GM12891 (cell line): ENCODE data around the gene DDX31.
A peak's percentile ranks its signal among the peaks of the same experiment; 100 is the strongest.

ENCODE experiments used
- DNase-seq: peaks from one replicate; pipeline ENCODE4 v3.0.0; 2011; ENCODE audit warnings: low spot score; ENCODE audit not compliant: insufficient read length
- FAIRE-seq: peaks from 2 replicates; lab custom pipeline; 2011; peaks lifted over from hg19 to GRCh38; lab: Jason Lieb, UNC
- PAX5 ChIP-seq: IDR thresholded peaks from 2 replicates; pipeline ENCODE4 v1.6.1; 2011; ENCODE audit warnings: low read length, moderate library complexity, mild to moderate bottlenecking; ENCODE audit not compliant: insufficient read depth, severe bottlenecking
- POLR2A ChIP-seq: IDR thresholded peaks from 2 replicates; pipeline ENCODE4 v1.6.1; 2011; ENCODE audit warnings: low read depth, low read length, control low read depth
- POLR2AphosphoS5 ChIP-seq: IDR thresholded peaks from 2 replicates; pipeline ENCODE4 v1.6.1; 2011; ENCODE audit warnings: low read depth, low read length, control low read depth
- POU2F2 ChIP-seq: IDR thresholded peaks from 2 replicates; pipeline ENCODE4 v1.6.1; 2011; ENCODE audit warnings: low read depth, mild to moderate bottlenecking, control low read depth, low read length, moderate library complexity
- SPI1 ChIP-seq: IDR thresholded peaks from 2 replicates; pipeline ENCODE4 v1.6.1; 2011; ENCODE audit warnings: low read depth, low read length, control low read depth
- TAF1 ChIP-seq: IDR thresholded peaks from 2 replicates; pipeline ENCODE4 v1.6.1; 2011; ENCODE audit warnings: low read depth, low read length, control low read depth

Gene DDX31

DNA sequence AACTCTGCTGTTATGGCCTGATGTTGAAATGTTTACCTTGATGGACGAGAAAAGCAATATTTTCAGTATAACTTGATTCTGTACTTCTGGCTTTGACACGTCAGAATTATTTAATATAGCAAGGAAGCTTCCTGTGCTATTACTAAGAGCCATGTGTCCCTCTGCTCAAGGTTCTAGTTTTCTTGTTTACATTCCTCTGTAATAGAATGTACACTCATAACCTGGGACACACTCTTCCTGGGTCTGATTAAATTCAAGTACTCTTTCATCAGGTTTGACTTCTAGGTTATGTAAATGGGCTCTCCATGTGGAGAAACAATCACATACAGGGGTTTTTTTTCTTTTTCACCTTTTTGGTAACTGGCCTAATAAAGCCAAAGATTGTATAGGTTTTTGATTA lies 33.6 kb upstream of the DDX31 start:
- no peak for FAIRE-seq
- no peak for DNase-seq
- TF ChIP-seq POU2F2, result no peak
- TF ChIP-seq TAF1, result no peak
- TF ChIP-seq SPI1, result no peak
- TF ChIP-seq PAX5, result no peak
- TF ChIP-seq POLR2AphosphoS5, result no peak
- no peak for TF ChIP-seq POLR2A

- FAIRE-seq (no peak), DNase-seq (no peak)
- no peak for TF ChIP-seq POU2F2
- TF ChIP-seq POLR2AphosphoS5, result no peak
- no peak for TF ChIP-seq SPI1
- TF ChIP-seq TAF1, result no peak
- no peak for TF ChIP-seq PAX5
- no peak for TF ChIP-seq POLR2A
Measured at GRCh38 chr9:132702254-132702653, 32.5 kb upstream of the DDX31 start.

DNA sequence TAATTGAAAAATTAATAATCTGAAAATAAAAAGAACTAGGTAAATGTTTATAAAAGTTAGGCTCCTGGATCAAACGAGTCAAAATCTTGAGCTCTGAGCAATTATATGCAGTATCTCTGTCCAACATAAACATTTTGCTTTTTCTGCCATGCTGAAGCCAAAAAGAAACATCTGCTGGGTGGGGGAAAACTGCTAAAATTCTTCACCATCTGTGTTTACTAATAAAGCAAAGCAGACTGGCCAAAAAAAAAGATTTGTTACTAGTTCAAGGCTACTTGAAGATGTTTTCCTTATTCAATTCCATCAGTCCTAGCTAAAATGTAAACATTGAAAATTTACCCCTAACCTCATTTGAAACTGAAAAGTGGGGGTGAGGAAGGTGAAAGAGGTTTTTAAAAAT lies 30.2 kb upstream of the DDX31 start:
- DNase-seq (no peak), FAIRE-seq (no peak)
- TF ChIP-seq SPI1 (no peak), PAX5 (no peak), POLR2AphosphoS5 (no peak), TAF1 (no peak), POU2F2 (no peak)

- DNase-seq (no peak), FAIRE-seq (no peak)
- TF ChIP-seq TAF1 (no peak), POLR2AphosphoS5 (no peak), POU2F2 (no peak), PAX5 (no peak), POLR2A (no peak), SPI1 (no peak)
Measured at GRCh38 chr9:132698989-132699388, 29.2 kb upstream of the DDX31 start.

DNA sequence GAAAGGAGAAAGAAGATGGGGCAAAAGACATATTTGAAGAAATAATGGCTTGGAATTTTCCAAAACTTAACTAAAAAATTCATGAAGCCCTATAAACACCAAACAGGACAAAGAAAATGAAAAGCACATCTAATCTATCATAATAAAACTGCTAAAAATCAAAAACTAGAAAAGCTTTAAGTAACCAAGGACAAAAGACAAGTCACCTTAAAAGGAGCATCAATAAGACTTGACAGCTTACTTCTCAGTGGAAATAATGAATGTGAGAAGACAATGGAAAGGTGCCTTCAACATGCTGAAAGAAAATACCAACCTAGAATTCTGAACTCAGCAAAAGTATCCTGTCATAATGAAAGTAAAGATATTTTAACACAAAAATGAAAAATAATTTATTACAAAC lies 27.4 kb upstream of the DDX31 start:
- FAIRE-seq (no peak), DNase-seq (no peak)
- TF ChIP-seq POLR2AphosphoS5 (no peak), POU2F2 (no peak), PAX5 (no peak), TAF1 (no peak), POLR2A (no peak)

- DNase-seq (no peak), FAIRE-seq (no peak)
- no peak for TF ChIP-seq POU2F2
- TF ChIP-seq SPI1, result peak; percentile 34; the same call in 1 of the 2 replicates
Measured at GRCh38 chr9:132694144-132694543, 24.4 kb upstream of the DDX31 start.

- FAIRE-seq, result no peak
- TF ChIP-seq PAX5 (no peak), SPI1 (0 out of 2 replicates have a peak, but pooled peaks have one; percentile 9)
- DNase-seq, result no peak
Measured at GRCh38 chr9:132690696-132691095, 20.9 kb upstream of the DDX31 start.

GRCh38 chr9:132683873-132684272 lies 14.1 kb upstream of the DDX31 start:
- FAIRE-seq, result no peak
- no peak for TF ChIP-seq TAF1
- no peak for TF ChIP-seq POLR2A
- TF ChIP-seq SPI1, result no peak
- no peak for TF ChIP-seq POU2F2
- no peak for TF ChIP-seq POLR2AphosphoS5
- no peak for TF ChIP-seq PAX5
- no peak for DNase-seq

GRCh38 chr9:132681561-132681960 lies 11.8 kb upstream of the DDX31 start:
- FAIRE-seq (no peak), DNase-seq (no peak)
- no peak for TF ChIP-seq POLR2AphosphoS5
- TF ChIP-seq PAX5, result no peak
- no peak for TF ChIP-seq TAF1
- TF ChIP-seq POU2F2, result no peak

DNA sequence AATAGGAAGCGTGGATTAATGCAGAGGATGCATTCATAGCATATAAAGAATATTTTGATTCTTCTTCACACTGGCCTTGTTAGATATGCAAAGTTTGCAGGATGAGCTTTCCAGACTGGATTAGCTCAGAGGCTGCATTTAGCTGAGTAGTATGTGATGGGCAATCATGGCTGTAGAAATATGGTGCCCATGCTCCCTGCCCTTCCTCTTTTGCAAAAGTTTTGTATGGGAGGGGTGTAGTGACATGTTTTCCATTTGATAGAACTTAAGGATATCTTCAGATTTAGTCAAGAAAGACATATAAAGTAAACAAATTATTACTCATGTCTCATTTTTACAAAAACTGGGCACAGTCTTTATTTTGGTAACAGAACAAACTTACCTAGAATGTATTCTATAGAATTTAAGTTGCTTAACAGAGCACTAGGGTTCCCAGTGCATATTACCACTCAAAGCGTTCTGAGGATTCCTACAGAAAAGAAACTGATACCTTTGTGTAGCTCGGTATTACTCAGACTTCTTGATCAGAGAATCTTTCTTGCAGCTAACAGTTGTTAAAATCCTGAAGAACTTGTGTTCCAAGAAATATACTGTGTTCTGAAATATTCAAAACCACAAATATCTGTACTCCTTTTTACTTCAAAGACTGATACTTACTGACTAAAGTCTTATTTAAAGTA lies 10.3 kb upstream of the DDX31 start:
- TF ChIP-seq POLR2A (no peak), POU2F2 (no peak), SPI1 (no peak), POLR2AphosphoS5 (no peak), PAX5 (no peak), TAF1 (no peak)
- DNase-seq (no peak), FAIRE-seq (no peak)
